Glomerular endothelial cell (primary cell): ENCODE data around the gene SLC2A4RG. TPM values are rescaled to one million over a fixed set of nuclear protein-coding genes. Genes with fewer than 3 reads are reported as not detected.

Experiments
- DNase-seq: peaks from one replicate; pipeline ENCODE4 v3.0.0-alpha.2; 2011; ENCODE audit warnings: low read depth, low spot score; ENCODE audit errors: extremely low read depth
- total RNA-seq: library from RNA; depleted of rRNA; stranded (reverse); fragments of >200 nt; gene quantifications from 2 replicates; pipeline ENCODE4 v1.2.3, GENCODE V29; 2015

Gene SLC2A4RG
- 44.2 and 81.2 TPM in 2 replicates for total RNA-seq

GRCh38 chr20:63739130-63740069 is at the start of gene SLC2A4RG:
Gene SLC2A4RG (plus strand): TSS chr20:63739776. CDS start chr20:63739913, 137 bp downstream.
- DNase-seq: no peak

GRCh38 chr20:63690003-63690897 is 49.3 kb upstream of the SLC2A4RG start:
- no peak for DNase-seq

- DNase-seq: no peak
These were observed 48.5 kb upstream of the SLC2A4RG start for GRCh38 chr20:63690898-63691710.

GRCh38 chr20:63691711-63692435 is 47.7 kb upstream of the SLC2A4RG start:
- DNase-seq: no peak

GRCh38 chr20:63692436-63693082 is 47.0 kb upstream of the SLC2A4RG start:
- DNase-seq: no peak

GRCh38 chr20:63693083-63693732 is 46.4 kb upstream of the SLC2A4RG start:
- no peak for DNase-seq

GRCh38 chr20:63693733-63694583 is 45.6 kb upstream of the SLC2A4RG start:
- no peak for DNase-seq

- DNase-seq: no peak
These were observed 44.8 kb upstream of the SLC2A4RG start for GRCh38 chr20:63694584-63695423.

GRCh38 chr20:63695424-63696305 is 43.9 kb upstream of the SLC2A4RG start:
- DNase-seq: no peak

GRCh38 chr20:63696306-63696627 is 43.3 kb upstream of the SLC2A4RG start:
- no peak for DNase-seq

- no peak for DNase-seq
These were observed 42.8 kb upstream of the SLC2A4RG start, which contains the start of gene TNFRSF6B for GRCh38 chr20:63696628-63697356. Gene TNFRSF6B (plus strand): TSS chr20:63696652. CDS start chr20:63696768, 116 bp downstream.

GRCh38 chr20:63697357-63697867 is 42.2 kb upstream of the SLC2A4RG start:
- no peak for DNase-seq

GRCh38 chr20:63697868-63698545 is 41.6 kb upstream of the SLC2A4RG start:
- DNase-seq: no peak

- DNase-seq: no peak
These were observed 40.7 kb upstream of the SLC2A4RG start for GRCh38 chr20:63698739-63699465.
